GM19099 (cell line): ENCODE results near the gene TMEM255B.

Experiments
- POLR2A ChIP-seq: IDR thresholded peaks from 3 replicates; pipeline ENCODE4 v1.6.1; 2011; ENCODE audit warnings: low read depth; ENCODE audit not compliant: insufficient read length; ENCODE audit errors: extremely low read depth

The TMEM255B gene

GRCh38 chr13:113863524-113864272 is 104.7 kb downstream of the TMEM255B start, which contains the start of gene GAS6:
TSS of gene GAS6 (minus strand) at chr13:113864076. CDS start at chr13:113863920, 156 bp downstream.
- no peak for TF ChIP-seq POLR2A

DNA sequence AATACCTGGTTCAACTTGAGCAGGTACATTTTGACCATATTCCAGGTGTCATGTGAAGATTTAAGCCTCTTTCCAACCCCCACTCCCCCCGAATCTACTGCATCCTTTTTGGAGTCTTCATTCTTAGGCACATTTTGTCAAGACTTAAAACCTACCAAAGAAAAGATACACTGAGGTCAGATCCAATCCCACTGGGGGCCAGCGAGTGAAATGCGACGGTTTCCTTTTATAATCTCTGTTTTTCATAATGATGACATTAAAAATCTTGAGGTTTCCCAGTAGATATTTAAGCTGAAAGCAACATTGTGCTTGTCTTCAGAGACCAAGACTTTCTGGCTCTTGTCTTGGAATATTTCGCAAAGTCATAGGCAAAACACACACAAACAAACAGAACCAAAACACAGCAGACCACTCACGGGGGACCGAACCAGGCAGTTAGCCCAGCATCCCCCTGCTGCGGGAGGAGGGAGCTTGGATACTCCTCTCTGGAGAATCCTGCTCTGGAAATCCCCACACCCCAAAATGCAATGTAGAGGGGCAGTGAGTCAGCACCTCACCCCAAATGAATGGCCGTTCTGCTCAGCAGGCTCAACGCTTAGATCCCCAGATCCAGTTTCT is 105.4 kb downstream of the TMEM255B start:
- TF ChIP-seq POLR2A = no peak

- TF ChIP-seq POLR2A = no peak
Measured at GRCh38 chr13:113865427-113865826, 106.4 kb downstream of the TMEM255B start.
